ENCODE data around the gene TRIM63. TPM values are rescaled to one million over a fixed set of nuclear protein-coding genes. Genes with fewer than 3 reads are reported as not detected.

TRIM63 gene
- total and polyA plus RNA-seq, 2 of the 8 experiments (the other 6 are each of a cell fraction or from before 2014, with no cell fraction given): not detected

- no peak for TF ChIP-seq BCL11A (IDR thresholded peaks at IDR 0.05; ENCODE audit: low read depth in 2 of 2, low read length in 2 of 2)
Observed at GRCh38 chr1:26046246-26047095, 21.0 kb downstream of the TRIM63 start (continued).

Data from H1 (cell line).